Kidney epithelial cell (primary cell): ENCODE measurements around the gene G0S2. TPM values are rescaled to one million over a fixed set of nuclear protein-coding genes. Genes with fewer than 3 reads are reported as not detected.

Source experiments
- DNase-seq: peaks from one replicate; pipeline ENCODE4 v3.0.0-alpha.2; 2010; ENCODE audit warnings: low read depth
- H3K27me3 ChIP-seq: 2 replicates; pipeline ENCODE4 v1.6.0; 2011; ENCODE audit warnings: low read length; ENCODE audit not compliant: control insufficient read depth, insufficient read depth
- H3K36me3 ChIP-seq: 2 replicates; pipeline ENCODE4 v1.5.1; 2011; ENCODE audit warnings: low read length; ENCODE audit not compliant: control insufficient read depth, insufficient read depth
- H3K4me3 ChIP-seq: 2 replicates; pipeline ENCODE4 v1.5.1; 2011; ENCODE audit warnings: low read depth, mild to moderate bottlenecking, control low read depth, low read length
- total RNA-seq: library from RNA; depleted of rRNA; stranded (reverse); fragments of >200 nt; gene quantifications from 2 replicates; pipeline ENCODE4 v1.2.3, GENCODE V29; 2015
- TF ChIP-seq, protein P1 (sequence below): IDR thresholded peaks from 2 replicates; pipeline ENCODE4 v1.5.1; 2011; ENCODE audit warnings: mild to moderate bottlenecking, moderate library complexity, low read length, control low read depth, inconsistent platforms; ENCODE audit not compliant: insufficient read depth, poor library complexity, severe bottlenecking

Gene G0S2
- total RNA-seq, 1 donor from 2014 or later: 164 TPM

DNA sequence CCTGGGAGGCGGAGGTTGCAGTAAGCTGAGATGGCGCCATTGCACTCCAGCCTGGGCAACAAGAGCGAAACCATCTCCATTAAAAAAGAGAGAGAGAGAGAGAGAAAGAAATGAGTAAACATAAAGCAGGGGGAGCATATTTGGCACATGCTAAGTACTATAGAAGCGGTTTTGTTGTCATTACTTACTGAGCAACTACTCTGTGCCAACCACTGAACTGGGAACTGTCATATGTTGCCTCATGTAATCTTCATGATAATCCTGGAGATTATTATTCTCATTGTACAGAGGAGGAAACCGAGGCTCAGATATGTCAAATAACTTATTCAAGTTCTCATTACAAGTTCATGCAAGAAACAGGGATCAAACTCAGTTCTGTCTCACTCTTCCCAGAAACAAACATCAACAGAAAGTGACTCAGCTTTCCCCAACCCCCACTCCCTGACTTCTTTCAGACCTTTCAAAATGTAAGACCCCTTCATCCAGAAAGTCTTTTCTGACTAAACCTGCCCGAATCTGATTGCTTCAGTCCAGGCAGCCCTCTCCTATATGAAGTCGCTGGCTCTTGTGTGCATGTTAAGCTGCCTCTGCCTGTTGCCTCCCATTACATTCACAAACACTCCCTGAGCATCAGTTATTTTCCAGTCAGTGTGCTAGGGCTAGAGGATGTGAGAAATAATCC is 46.5 kb upstream of the G0S2 start:
- Histone ChIP-seq H3K4me3 (no peak overlapping the region), H3K27me3 (no peaks in the 10 kb centered on the region), H3K36me3 (no peaks in the 10 kb centered on the region)
- no peak for DNase-seq
- TF ChIP-seq, protein P1, sequence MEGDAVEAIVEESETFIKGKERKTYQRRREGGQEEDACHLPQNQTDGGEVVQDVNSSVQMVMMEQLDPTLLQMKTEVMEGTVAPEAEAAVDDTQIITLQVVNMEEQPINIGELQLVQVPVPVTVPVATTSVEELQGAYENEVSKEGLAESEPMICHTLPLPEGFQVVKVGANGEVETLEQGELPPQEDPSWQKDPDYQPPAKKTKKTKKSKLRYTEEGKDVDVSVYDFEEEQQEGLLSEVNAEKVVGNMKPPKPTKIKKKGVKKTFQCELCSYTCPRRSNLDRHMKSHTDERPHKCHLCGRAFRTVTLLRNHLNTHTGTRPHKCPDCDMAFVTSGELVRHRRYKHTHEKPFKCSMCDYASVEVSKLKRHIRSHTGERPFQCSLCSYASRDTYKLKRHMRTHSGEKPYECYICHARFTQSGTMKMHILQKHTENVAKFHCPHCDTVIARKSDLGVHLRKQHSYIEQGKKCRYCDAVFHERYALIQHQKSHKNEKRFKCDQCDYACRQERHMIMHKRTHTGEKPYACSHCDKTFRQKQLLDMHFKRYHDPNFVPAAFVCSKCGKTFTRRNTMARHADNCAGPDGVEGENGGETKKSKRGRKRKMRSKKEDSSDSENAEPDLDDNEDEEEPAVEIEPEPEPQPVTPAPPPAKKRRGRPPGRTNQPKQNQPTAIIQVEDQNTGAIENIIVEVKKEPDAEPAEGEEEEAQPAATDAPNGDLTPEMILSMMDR: no peak

DNA sequence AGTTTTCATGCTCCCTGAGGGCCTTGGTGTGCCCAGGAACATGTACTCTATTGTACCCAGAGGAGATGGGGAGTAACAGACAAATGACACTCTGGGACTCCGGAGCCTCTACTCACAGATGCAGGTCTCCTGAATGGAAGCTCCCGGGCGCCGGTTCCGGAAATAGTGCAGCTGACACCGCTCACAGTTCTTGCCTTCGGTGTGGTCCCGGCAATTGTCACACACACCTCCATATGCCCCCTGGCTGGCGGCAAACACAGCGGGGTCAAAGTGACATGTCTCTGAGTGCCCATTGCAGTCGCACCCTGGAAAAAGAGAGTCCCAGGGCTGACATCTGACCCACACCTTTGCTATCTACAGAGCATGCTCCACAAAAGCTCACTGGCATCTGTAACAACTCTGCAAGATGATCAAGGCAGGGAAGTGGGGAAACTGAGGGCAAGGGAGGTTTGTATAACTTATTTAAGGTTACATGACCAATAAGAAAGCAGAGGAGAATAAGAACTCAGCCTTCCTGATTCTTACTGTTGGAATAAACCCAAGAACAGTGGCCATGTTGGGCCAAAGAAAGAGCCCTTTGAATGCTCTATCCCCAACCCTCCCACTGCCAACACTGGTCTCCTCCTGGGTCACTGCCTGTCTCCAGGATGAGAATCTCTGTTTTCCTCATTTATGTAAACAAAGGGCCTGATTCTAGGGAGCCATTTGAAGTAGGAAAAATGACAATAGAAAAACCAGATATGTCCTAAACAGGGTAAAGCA is 45.4 kb upstream of the G0S2 start:
- H3K36me3 ChIP-seq: no peaks in the 10 kb centered on the region
- no peak overlapping the region for H3K4me3 ChIP-seq
- no peaks in the 10 kb centered on the region for H3K27me3 ChIP-seq
- no peak for DNase-seq
- TF ChIP-seq, protein P1: no peak

DNA sequence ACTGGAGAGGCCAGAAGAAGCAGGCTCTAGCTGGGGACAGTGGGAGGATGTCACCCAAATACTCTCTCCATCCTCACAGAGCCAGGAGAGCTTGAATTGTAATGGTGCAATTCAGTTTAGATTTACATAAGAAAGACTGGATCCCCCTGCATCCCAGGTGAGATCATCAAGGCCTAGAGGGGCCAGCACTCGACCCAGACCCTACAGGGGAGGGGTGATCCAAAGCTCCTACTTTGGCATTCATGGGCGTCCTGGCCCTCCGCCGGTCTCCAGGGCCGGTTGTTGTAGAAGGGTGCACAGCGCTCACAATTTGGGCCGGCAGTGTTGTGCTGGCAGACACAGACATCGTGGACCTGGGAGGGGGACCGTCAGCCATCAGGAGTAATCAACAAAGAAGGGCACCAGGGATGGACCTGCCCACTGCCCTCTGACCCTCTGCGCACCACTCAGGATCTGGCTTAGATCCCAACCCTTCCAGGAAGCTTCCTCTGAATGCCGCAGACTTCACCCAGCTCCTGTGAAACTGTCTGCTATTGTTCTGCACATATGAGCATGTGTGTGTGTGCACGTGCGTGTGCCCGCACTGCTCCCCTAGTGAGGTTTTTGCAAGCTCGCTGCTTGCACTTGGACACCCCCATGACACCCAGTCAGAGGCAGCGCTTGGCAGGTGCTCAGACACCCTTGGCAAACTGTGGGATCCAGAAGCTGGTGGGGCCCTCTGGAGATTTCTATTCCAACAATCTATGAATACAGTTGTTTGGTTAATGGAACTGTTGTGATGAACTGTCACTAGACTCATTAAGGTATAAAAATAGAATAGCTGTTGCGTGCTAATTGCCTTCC is 44.6 kb upstream of the G0S2 start:
- Histone ChIP-seq H3K36me3 (no peaks in the 10 kb centered on the region), H3K27me3 (no peaks in the 10 kb centered on the region), H3K4me3 (no peak overlapping the region)
- DNase-seq: no peak
- TF ChIP-seq, protein P1: no peak

DNA sequence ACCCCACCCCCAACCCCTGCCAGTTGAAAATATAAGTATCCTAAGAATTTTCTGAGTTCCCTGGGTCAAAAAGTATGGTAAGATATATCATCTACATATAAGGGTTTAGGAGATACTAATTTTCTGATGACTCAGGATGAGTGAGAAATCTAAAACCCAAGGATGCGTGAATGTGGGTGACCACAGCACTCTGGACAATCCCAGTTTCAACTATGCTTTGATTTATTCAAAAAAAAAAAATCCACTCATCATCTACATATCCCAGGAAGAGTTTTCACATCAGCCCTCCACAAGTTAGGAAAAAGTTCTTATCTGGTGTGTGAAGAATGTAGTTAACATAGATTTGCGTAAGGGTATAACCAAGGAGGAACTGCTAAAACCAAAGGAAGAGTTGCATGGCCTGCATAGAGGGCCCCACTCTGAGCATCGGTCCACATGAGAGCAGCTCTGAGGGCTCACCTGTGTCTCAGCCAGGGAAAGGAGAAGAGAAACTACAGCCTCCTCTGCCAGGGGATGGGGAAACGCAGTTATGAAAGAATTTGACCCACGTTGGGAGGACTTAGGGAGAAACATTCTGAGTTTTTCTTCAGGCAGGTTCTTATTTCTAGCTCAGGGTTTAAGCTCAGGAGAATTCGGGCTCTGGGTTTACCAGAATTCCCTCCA is 41.7 kb upstream of the G0S2 start:
- Histone ChIP-seq H3K27me3 (no peaks in the 10 kb centered on the region), H3K36me3 (no peaks in the 10 kb centered on the region)
- no peak for DNase-seq

More for the DNA sequence above, 41.7 kb upstream of the G0S2 start:
- no peak overlapping the region for H3K4me3 ChIP-seq
- TF ChIP-seq, protein P1: no peak
